Ishikawa (cell line): ENCODE results near the gene MTUS2.

ENCODE experiments used
- CEBPB ChIP-seq: IDR thresholded peaks from 2 replicates; pipeline ENCODE4 v1.6.1; 2012
- CREB1 ChIP-seq: IDR thresholded peaks from 2 replicates; pipeline ENCODE4 v1.6.1; 2012; ENCODE audit warnings: low read depth
- EGR1 ChIP-seq: IDR thresholded peaks from 2 replicates; pipeline ENCODE4 v1.6.1; 2012
- EP300 ChIP-seq: IDR thresholded peaks from 2 replicates; pipeline ENCODE4 v1.6.1; 2012; ENCODE audit warnings: borderline replicate concordance
- FOXM1 ChIP-seq: IDR thresholded peaks from 2 replicates; pipeline ENCODE4 v1.6.1; 2012; ENCODE audit warnings: low read depth, borderline replicate concordance
- NFIC ChIP-seq: IDR thresholded peaks from 2 replicates; pipeline ENCODE4 v1.6.1; 2012
- RAD21 ChIP-seq: IDR thresholded peaks from 2 replicates; pipeline ENCODE4 v1.6.1; 2012; ENCODE audit warnings: low read depth
- TAF1 ChIP-seq: IDR thresholded peaks from 2 replicates; pipeline ENCODE4 v1.6.1; 2012; ENCODE audit warnings: low read depth, mild to moderate bottlenecking
- TCF12 ChIP-seq: IDR thresholded peaks from 2 replicates; pipeline ENCODE4 v1.6.1; 2012; ENCODE audit warnings: low read depth
- TEAD4 ChIP-seq: IDR thresholded peaks from 2 replicates; pipeline ENCODE4 v1.6.1; 2012
- YY1 ChIP-seq: IDR thresholded peaks from 2 replicates; pipeline ENCODE4 v1.6.1; 2012; ENCODE audit warnings: low read depth
- ZBTB7A ChIP-seq: IDR thresholded peaks from 2 replicates; pipeline ENCODE4 v1.6.1; 2012; ENCODE audit warnings: low read depth
- TF ChIP-seq, protein P1 (sequence below): IDR thresholded peaks from 2 replicates; pipeline ENCODE4 v1.6.1; 2012
- TF ChIP-seq, protein P2 (sequence below): IDR thresholded peaks from 2 replicates; pipeline ENCODE4 v1.6.1; 2012; ENCODE audit warnings: low read depth, mild to moderate bottlenecking
- TF ChIP-seq, protein P3 (sequence below): IDR thresholded peaks from 2 replicates; pipeline ENCODE4 v1.6.1; 2012

The MTUS2 gene

DNA sequence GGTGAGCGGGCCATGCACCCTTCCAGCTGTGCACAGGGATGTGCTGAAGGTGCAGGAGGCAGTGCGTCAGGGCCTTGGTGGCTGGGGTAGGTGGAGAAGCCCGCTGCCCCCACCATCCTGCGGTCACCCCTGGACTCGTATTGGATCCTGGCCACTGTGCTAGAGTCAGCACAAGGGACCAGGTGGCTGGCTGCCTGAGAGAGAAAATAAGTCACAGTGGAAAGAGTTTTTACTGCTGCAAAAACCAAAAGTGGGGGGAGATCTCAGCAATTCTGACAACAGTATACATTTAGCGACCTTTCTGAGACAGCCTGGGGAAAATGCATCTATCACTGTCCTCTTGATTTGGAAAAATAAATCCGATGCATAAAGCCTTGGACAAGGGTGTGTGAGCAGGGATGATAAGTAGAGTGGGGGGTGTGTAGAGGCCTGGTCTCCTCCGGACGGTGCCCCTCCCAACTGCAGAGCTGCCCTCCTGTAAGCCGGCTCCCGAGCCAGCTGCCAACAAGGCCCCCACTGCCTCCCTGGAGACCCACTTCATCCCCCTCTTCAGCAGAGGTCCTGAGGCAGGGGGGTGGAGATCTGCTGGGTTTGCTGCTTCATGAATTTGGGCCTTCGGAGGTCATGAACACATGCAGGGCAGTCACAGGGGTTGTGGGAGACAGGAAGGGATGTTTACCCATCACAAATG lies 691.1 kb downstream of the MTUS2 start:
- TF ChIP-seq TEAD4, result no peak
- TF ChIP-seq EP300, result no peak
- TF ChIP-seq YY1, result no peak
- no peak for TF ChIP-seq TCF12
- TF ChIP-seq FOXM1, result no peak
- no peak for TF ChIP-seq EGR1
- TF ChIP-seq, protein P1, sequence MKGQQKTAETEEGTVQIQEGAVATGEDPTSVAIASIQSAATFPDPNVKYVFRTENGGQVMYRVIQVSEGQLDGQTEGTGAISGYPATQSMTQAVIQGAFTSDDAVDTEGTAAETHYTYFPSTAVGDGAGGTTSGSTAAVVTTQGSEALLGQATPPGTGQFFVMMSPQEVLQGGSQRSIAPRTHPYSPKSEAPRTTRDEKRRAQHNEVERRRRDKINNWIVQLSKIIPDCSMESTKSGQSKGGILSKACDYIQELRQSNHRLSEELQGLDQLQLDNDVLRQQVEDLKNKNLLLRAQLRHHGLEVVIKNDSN, result no peak
- no peak for TF ChIP-seq NFIC
- TF ChIP-seq, protein P2, sequence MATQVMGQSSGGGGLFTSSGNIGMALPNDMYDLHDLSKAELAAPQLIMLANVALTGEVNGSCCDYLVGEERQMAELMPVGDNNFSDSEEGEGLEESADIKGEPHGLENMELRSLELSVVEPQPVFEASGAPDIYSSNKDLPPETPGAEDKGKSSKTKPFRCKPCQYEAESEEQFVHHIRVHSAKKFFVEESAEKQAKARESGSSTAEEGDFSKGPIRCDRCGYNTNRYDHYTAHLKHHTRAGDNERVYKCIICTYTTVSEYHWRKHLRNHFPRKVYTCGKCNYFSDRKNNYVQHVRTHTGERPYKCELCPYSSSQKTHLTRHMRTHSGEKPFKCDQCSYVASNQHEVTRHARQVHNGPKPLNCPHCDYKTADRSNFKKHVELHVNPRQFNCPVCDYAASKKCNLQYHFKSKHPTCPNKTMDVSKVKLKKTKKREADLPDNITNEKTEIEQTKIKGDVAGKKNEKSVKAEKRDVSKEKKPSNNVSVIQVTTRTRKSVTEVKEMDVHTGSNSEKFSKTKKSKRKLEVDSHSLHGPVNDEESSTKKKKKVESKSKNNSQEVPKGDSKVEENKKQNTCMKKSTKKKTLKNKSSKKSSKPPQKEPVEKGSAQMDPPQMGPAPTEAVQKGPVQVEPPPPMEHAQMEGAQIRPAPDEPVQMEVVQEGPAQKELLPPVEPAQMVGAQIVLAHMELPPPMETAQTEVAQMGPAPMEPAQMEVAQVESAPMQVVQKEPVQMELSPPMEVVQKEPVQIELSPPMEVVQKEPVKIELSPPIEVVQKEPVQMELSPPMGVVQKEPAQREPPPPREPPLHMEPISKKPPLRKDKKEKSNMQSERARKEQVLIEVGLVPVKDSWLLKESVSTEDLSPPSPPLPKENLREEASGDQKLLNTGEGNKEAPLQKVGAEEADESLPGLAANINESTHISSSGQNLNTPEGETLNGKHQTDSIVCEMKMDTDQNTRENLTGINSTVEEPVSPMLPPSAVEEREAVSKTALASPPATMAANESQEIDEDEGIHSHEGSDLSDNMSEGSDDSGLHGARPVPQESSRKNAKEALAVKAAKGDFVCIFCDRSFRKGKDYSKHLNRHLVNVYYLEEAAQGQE, result no peak
- no peak for TF ChIP-seq ZBTB7A
- no peak for TF ChIP-seq CEBPB
- TF ChIP-seq TAF1, result no peak
- TF ChIP-seq, protein P3, sequence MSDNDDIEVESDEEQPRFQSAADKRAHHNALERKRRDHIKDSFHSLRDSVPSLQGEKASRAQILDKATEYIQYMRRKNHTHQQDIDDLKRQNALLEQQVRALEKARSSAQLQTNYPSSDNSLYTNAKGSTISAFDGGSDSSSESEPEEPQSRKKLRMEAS, result no peak
- TF ChIP-seq RAD21, result no peak
- no peak for TF ChIP-seq CREB1

DNA sequence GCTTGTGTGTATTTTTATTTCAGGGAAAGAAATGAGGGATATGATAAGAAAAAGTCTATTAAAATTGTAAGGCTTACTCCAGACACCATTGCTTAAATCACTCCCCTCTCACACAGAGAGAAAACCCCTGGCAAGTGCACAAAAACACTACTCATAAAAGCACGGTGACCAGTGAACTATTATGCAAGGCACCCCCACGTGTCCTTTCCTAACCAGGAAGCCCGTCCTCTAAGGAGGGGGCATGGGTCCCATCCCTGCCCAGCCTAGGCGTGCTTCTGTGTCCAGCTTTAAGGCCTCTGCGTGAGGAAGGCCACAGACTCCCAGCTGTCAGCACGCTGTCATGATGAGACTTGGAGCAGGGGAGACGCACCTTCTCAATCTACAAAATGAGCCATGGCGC lies 691.8 kb downstream of the MTUS2 start:
- TF ChIP-seq NFIC (no peak), FOXM1 (no peak), CREB1 (no peak), EGR1 (no peak), TAF1 (no peak), EP300 (no peak), TEAD4 (no peak), ZBTB7A (no peak), TCF12 (no peak)
- TF ChIP-seq, protein P3, result no peak

DNA sequence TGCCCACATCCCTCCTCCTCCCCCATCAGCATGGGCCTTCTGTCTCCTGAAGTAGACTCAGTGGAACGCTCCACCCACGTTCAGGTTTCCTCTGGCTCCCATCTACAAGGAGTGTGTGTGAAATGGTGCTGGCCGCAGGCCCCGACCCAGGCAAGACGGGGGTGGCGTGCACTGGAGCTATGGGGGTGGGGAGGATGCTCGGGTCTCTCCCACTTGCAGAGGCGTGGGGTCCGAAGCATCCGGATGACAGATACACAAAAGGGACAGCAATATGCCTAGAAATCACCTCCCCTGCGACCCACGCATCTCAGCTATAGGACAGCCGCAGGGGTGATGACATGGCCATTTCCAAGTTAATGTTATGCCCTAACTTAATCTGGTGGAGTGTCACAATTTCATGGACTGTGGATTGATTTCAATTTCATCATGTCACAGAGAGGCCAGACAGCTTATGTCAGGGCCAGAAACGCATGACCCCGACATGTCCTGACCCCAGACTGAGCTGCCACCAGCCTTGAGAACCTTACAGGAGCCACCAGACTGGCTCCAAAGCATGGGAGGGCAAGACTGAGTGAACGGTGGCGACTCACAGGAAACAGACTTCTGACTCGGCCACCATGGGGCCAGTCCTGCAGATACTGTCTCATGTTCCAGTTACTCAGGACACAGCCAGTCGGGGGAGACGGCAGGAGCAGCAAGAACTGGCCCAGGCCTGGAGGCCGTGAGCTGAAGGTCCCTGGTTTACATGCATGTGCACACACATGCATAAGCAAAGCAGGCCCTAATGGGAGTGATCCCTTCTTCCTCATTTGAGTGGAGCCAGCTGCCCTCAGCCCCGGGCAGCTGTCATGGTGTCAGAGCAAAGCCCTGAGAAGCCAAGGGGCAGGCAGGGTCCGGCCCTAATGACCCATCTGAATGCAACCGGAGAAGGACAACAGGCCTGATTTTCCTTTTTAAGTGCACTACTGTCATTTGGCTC lies 693.2 kb downstream of the MTUS2 start:
- no peak for TF ChIP-seq TEAD4
- TF ChIP-seq ZBTB7A, result no peak
- no peak for TF ChIP-seq CREB1
- TF ChIP-seq RAD21, result no peak
- TF ChIP-seq, protein P3, result no peak
- TF ChIP-seq, protein P2, result no peak
- no peak for TF ChIP-seq TAF1
- no peak for TF ChIP-seq FOXM1
- no peak for TF ChIP-seq EGR1
- no peak for TF ChIP-seq TCF12
- TF ChIP-seq, protein P1, result no peak
- TF ChIP-seq CEBPB, result no peak

DNA sequence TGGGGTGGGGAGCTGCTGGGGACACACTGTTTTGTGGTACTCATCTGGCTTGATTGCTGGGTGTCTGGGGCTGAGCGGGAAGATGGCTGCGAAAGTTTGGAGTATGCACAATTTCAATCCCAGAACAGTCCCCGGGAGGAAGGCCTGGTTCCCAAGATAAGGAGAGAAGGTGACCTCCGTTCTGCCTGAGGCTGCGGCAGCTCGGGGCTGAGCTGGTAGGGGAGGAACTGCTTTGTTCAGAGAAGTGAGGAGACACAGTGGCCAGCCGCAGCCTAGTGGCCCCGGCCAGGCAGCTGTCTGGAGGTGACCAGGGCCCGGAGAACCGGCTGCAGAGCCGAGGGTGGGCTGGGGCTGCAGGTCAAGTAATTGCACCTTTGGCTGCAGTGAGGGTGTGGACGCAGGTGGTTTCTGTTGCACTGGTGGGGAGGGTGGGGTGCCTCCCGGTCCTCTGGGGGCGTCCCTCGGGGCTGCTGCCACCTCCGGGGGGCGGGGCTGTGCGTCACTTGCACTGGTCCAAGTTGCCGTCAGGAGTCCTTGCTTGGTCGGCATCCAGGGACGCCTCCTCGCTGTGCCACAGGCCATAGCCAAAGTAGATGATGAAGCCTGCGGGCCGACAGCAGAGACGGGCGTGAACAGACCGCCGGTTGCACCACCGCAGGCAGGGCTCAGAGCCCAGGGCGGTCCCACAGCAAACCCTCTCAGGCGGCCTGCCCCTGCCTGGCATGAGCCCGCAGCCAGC lies 694.0 kb downstream of the MTUS2 start:
- no peak for TF ChIP-seq FOXM1
- TF ChIP-seq TEAD4, result no peak
- no peak for TF ChIP-seq NFIC
- TF ChIP-seq EGR1, result no peak
- TF ChIP-seq, protein P2, result no peak
